WI38 (cell line): Measurements from ENCODE around the gene SSH2.

ENCODE experiments used
- H3K4me3 ChIP-seq: 2 replicates; pipeline ENCODE4 v1.5.1; 2011; ENCODE audit warnings: low read depth, mild to moderate bottlenecking, control low read depth, low read length
- CTCF ChIP-seq: IDR thresholded peaks from 2 replicates; pipeline ENCODE4 v1.5.1; 2012; ENCODE audit warnings: low read depth, mild to moderate bottlenecking, control low read depth, low read length

SSH2 gene

GRCh38 chr17:29748400-29748799 lies 181.6 kb downstream of the SSH2 start:
- no peak for TF ChIP-seq CTCF
- H3K4me3 ChIP-seq = no peak overlapping the region

GRCh38 chr17:29747660-29748059 lies 182.4 kb downstream of the SSH2 start:
- TF ChIP-seq CTCF = no peak
- no peak overlapping the region for H3K4me3 ChIP-seq

- TF ChIP-seq CTCF = no peak
These were observed 183.4 kb downstream of the SSH2 start for GRCh38 chr17:29746669-29747068.

GRCh38 chr17:29744121-29744520 lies 185.9 kb downstream of the SSH2 start:
- no peak for TF ChIP-seq CTCF
- H3K4me3 ChIP-seq = no peak overlapping the region

More at GRCh38 chr17:29746669-29747068, 183.4 kb downstream of the SSH2 start:
- H3K4me3 ChIP-seq = no peak overlapping the region

- TF ChIP-seq CTCF = no peak
- H3K4me3 ChIP-seq = no peak overlapping the region
These were observed 187.9 kb downstream of the SSH2 start for GRCh38 chr17:29742210-29742513.

GRCh38 chr17:29740017-29740416 lies 190.0 kb downstream of the SSH2 start:
- H3K4me3 ChIP-seq = no peak overlapping the region
- no peak for TF ChIP-seq CTCF

- no peak for TF ChIP-seq CTCF
- no peak overlapping the region for H3K4me3 ChIP-seq
These were observed 195.4 kb downstream of the SSH2 start for GRCh38 chr17:29734640-29735039.
